NCI-H446 (cell line): Measurements from ENCODE around the gene KIF6.
"Not testable (repeated sequence)": the region's sequence is repeated elsewhere in the genome, so short reads cannot be mapped to it uniquely, and the experiment has no call there.

Source experiments
- DNase-seq, 2 experiments: peaks; one replicate each; lab custom pipeline; 2025; lab: John Stamatoyannopoulos, UW

The KIF6 gene

GRCh38 chr6:39724787-39725631 is at the start of gene KIF6:
Gene KIF6, minus strand, starts transcription at chr6:39725408. Its CDS starts 98 bp downstream, at chr6:39725310.
- peak; percentile 86 to 95 for DNase-seq

GRCh38 chr6:39773782-39774181 is 48.6 kb upstream of the KIF6 start:
- no peak for DNase-seq

- DNase-seq = no peak
Observed at GRCh38 chr6:39772559-39773273, 47.5 kb upstream of the KIF6 start.

GRCh38 chr6:39770446-39770845 is 45.2 kb upstream of the KIF6 start:
- DNase-seq = peak; percentile 63 to 92

GRCh38 chr6:39769012-39769411 is 43.8 kb upstream of the KIF6 start:
- DNase-seq = no peak

- DNase-seq = no peak
Observed at GRCh38 chr6:39765508-39766065, 40.4 kb upstream of the KIF6 start.

- DNase-seq = no peak
Observed at GRCh38 chr6:39760226-39760952, 35.2 kb upstream of the KIF6 start.

GRCh38 chr6:39758905-39759605 is 33.8 kb upstream of the KIF6 start:
- no peak for DNase-seq

GRCh38 chr6:39756582-39756981 is 31.4 kb upstream of the KIF6 start:
- DNase-seq = no peak

GRCh38 chr6:39755231-39755630 is 30.0 kb upstream of the KIF6 start:
- DNase-seq = no peak

GRCh38 chr6:39754514-39755115 is 29.4 kb upstream of the KIF6 start:
- peak; percentile 14 to 55 for DNase-seq

GRCh38 chr6:39753725-39754045 is 28.5 kb upstream of the KIF6 start:
- no peak for DNase-seq

GRCh38 chr6:39752835-39753724 is 27.9 kb upstream of the KIF6 start:
- no peak for DNase-seq

- no peak for DNase-seq
Observed at GRCh38 chr6:39746795-39747194, 21.6 kb upstream of the KIF6 start.

- no peak for DNase-seq
Observed at GRCh38 chr6:39733704-39734103, 8.5 kb upstream of the KIF6 start.

GRCh38 chr6:39731565-39731964 is 6.4 kb upstream of the KIF6 start:
- no peak for DNase-seq

- no peak for DNase-seq
Observed at GRCh38 chr6:39729945-39730344, 4.7 kb upstream of the KIF6 start.

- no peak for DNase-seq
Observed at GRCh38 chr6:39725632-39725997, 407 bp upstream of the KIF6 start.

GRCh38 chr6:39723350-39723749 is 1.9 kb downstream of the KIF6 start:
- not testable (repeated sequence) for DNase-seq

GRCh38 chr6:39714802-39715201 is 10.4 kb downstream of the KIF6 start:
- no peak for DNase-seq
